Esophagus squamous epithelium (tissue), 5 donors: Measurements from ENCODE around the gene GLB1L2. TPM values are rescaled to one million over a fixed set of nuclear protein-coding genes. Genes with fewer than 3 reads are reported as not detected.

ENCODE experiments used
- DNase-seq: peaks from one replicate; lab custom pipeline; 2025; lab: John Stamatoyannopoulos, UW
- H3K27ac ChIP-seq, 4 donors: fragments of 200-600 bp; sonication (generic); one replicate each; pipeline ENCODE4 v1.5.1; 2016 to 2019; ENCODE audit warnings: mild to moderate bottlenecking in 1 of 4
- H3K27me3 ChIP-seq, 4 donors: fragments of 200-600 bp; sonication (generic); 1 replicate in 3 of 4; 2 replicates in 1 of 4; pipeline versions ENCODE4 v1.5.1 to v1.6.0; 2017 to 2021; ENCODE audit warnings: antibody characterized with exemption in 1 of 4
- H3K36me3 ChIP-seq, 3 donors: fragments of 200-600 bp; sonication (generic); one replicate each; pipeline ENCODE4 v1.5.1; 2016 to 2019
- H3K4me1 ChIP-seq, 3 donors: fragments of 200-600 bp; sonication (generic); one replicate each; pipeline ENCODE4 v1.5.1; 2017 to 2019
- H3K4me3 ChIP-seq, 4 donors: fragments of 200-600 bp; sonication (generic); 1 replicate in 3 of 4; 2 replicates in 1 of 4; pipeline ENCODE4 v1.5.1; 2016 to 2019; ENCODE audit warnings: mild to moderate bottlenecking in 2 of 4, moderate library complexity in 1 of 4
- H3K9me3 ChIP-seq, 3 donors: fragments of 200-600 bp; sonication (generic); one replicate each; pipeline ENCODE4 v1.5.1; 2016 to 2019
- CTCF ChIP-seq, 6 experiments: fragments of 450-650 bp in 4 of 6; fragments of 200-600 bp in 2 of 6; sonication (generic) in 2 of 6; IDR thresholded peaks; one replicate each; pipeline ENCODE4 v1.5.1; 2016 to 2019; ENCODE audit warnings: antibody characterized with exemption in 6 of 6, mild to moderate bottlenecking in 4 of 6, moderate library complexity in 4 of 6
- POLR2A ChIP-seq, 4 donors: fragments of 450-650 bp; IDR thresholded peaks; one replicate each; pipeline ENCODE4 v1.6.1; 2017; ENCODE audit warnings: antibody characterized with exemption in 4 of 4, mild to moderate bottlenecking in 4 of 4, moderate library complexity in 3 of 4
- WGBS, 2 donors: methylation state at CpG; one replicate each; pipeline ENCODE4 v1.1.5; 2018; 5-methylcytosine and 5-hydroxymethylcytosine counted together
- intact Hi-C: fragments of 100-400 bp; cut with DNase I; formaldehyde crosslinking; loops from one replicate; pipeline ENCODE4 v1.15.0; 2022
- total RNA-seq, 4 donors: library from RNA; depleted of rRNA; stranded (reverse); fragments of >200 nt; gene quantifications; one replicate each; pipeline ENCODE4 v1.1.0, GENCODE V29; 2016
- donor health status: DM: yes; HTN: yes; CAD: no.

GLB1L2 gene
- total RNA-seq, 4 donors from 2014 or later: 2.8 to 7.8 (median 3.7) TPM

- no peak for DNase-seq
- H3K9me3 ChIP-seq: no peaks in the 10 kb centered on the region
Observed at GRCh38 chr11:134377876-134378275, 46.1 kb downstream of the GLB1L2 start.

GRCh38 chr11:134379241-134379640 lies 47.5 kb downstream of the GLB1L2 start:
- H3K27ac ChIP-seq: no peak overlapping the region
- DNase-seq: no peak
- WGBS, 2 donors: 77 to 86% methylated on average over 1 to 2 of the region's 2 CpGs
- no peaks in the 10 kb centered on the region for H3K36me3 ChIP-seq
- intact Hi-C loops: no loop called here
- peaks cover 0 to 21% (median 0%) of the 10 kb centered on the region in 4 donors for H3K27me3 ChIP-seq
- no peak for TF ChIP-seq POLR2A (IDR thresholded peaks at IDR 0.05)
- no peak for TF ChIP-seq CTCF (IDR thresholded peaks at IDR 0.05)
- no peaks in the 10 kb centered on the region for H3K4me1 ChIP-seq
- no peaks in the 10 kb centered on the region for H3K9me3 ChIP-seq
- H3K4me3 ChIP-seq: no peak overlapping the region

More at GRCh38 chr11:134377876-134378275, 46.1 kb downstream of the GLB1L2 start:
- no peaks in the 10 kb centered on the region for H3K4me1 ChIP-seq
- H3K4me3 ChIP-seq: no peak overlapping the region
- H3K27me3 ChIP-seq: peaks cover 0 to 8% (median 0%) of the 10 kb centered on the region in 4 donors
- WGBS, 2 donors: 79 to 87% methylated on average over 9 to 12 of the region's 14 CpGs
- intact Hi-C loops: no loop called here
- no peaks in the 10 kb centered on the region for H3K36me3 ChIP-seq
- H3K27ac ChIP-seq: no peak overlapping the region
- TF ChIP-seq POLR2A (IDR thresholded peaks at IDR 0.05) (no peak), CTCF (IDR thresholded peaks at IDR 0.05) (no peak)

- DNase-seq: no peak
- 50 to 58% methylated on average over 2 to 4 of the region's 12 CpGs for WGBS, 2 donors
- Histone ChIP-seq H3K9me3 (no peaks in the 10 kb centered on the region), H3K4me3 (no peak overlapping the region), H3K4me1 (no peaks in the 10 kb centered on the region), H3K27ac (no peak overlapping the region), H3K36me3 (no peaks in the 10 kb centered on the region), H3K27me3 (peaks cover 0 to 29% (median 0%) of the 10 kb centered on the region in 4 donors)
- intact Hi-C loops: no loop called here
- TF ChIP-seq POLR2A (IDR thresholded peaks at IDR 0.05) (no peak), CTCF (IDR thresholded peaks at IDR 0.05) (no peak)
Observed at GRCh38 chr11:134380229-134380628, 48.4 kb downstream of the GLB1L2 start.

- Histone ChIP-seq H3K36me3 (no peaks in the 10 kb centered on the region), H3K4me3 (no peak overlapping the region), H3K27me3 (peaks cover 0 to 35% (median 0%) of the 10 kb centered on the region in 4 donors), H3K27ac (no peak overlapping the region), H3K9me3 (no peaks in the 10 kb centered on the region), H3K4me1 (no peaks in the 10 kb centered on the region)
- DNase-seq: no peak
- TF ChIP-seq CTCF (IDR thresholded peaks at IDR 0.05): no peak
- TF ChIP-seq POLR2A (IDR thresholded peaks at IDR 0.05): no peak
- intact Hi-C loops: no loop called here
- 51 to 56% methylated on average over 3 of the region's 4 CpGs for WGBS, 2 donors
Observed at GRCh38 chr11:134380785-134381184, 49.0 kb downstream of the GLB1L2 start.

GRCh38 chr11:134382257-134382656 lies 50.5 kb downstream of the GLB1L2 start:
- no peak overlapping the region for H3K27ac ChIP-seq
- peaks cover 0 to 39% (median 0%) of the 10 kb centered on the region in 4 donors for H3K27me3 ChIP-seq
- intact Hi-C loops: no loop called here
- H3K4me1 ChIP-seq: no peaks in the 10 kb centered on the region
- 87 to 92% methylated on average over 2 to 7 of the region's 8 CpGs for WGBS, 2 donors
- no peak overlapping the region for H3K4me3 ChIP-seq
- DNase-seq: no peak
- no peak for TF ChIP-seq CTCF (IDR thresholded peaks at IDR 0.05)
- no peak for TF ChIP-seq POLR2A (IDR thresholded peaks at IDR 0.05)
- H3K9me3 ChIP-seq: no peaks in the 10 kb centered on the region
- H3K36me3 ChIP-seq: no peaks in the 10 kb centered on the region
